IMR-90 (cell line): ENCODE measurements around the gene ATG10. TPM values are rescaled to one million over a fixed set of nuclear protein-coding genes. Genes with fewer than 3 reads are reported as not detected.

Experiments used
- ATAC-seq: fragments of 200-7000 bp; cut with Tn5 transposase; 2 replicates; pipeline ENCODE4 v1.9.1; 2020; ENCODE audit warnings: low read depth, mild to moderate bottlenecking, moderate library complexity
- BruUV-seq: library from RNA; stranded (reverse); fragments of 400-500 nt; replicated peaks from 2 replicates; lab custom pipeline; 2021; lab: Mats Ljungman, UMichigan
- CTCF ChIA-PET: fragments of 300-600 bp; formaldehyde crosslinking; extraction: SDS; loops from one replicate; lab custom pipeline; 2021; ENCODE audit warnings: antibody characterized with exemption; lab: Yijun Ruan, JAX
- POLR2A ChIA-PET: fragments of 300-600 bp; sonication (Branson Sonifier 250); formaldehyde crosslinking; loops from one replicate; lab custom pipeline; 2022; ENCODE audit warnings: antibody characterized with exemption; ENCODE audit not compliant: unreplicated experiment; lab: Charles Lee
- DNase-seq: peaks from one replicate; pipeline ENCODE4 v3.0.0; 2013
- H2AFZ ChIP-seq: replicated peaks from 2 replicates; pipeline ENCODE3; 2013; ENCODE audit warnings: low read length, mild to moderate bottlenecking; ENCODE audit not compliant: poor library complexity
- H2AK5ac ChIP-seq: 2 replicates; pipeline ENCODE4 v1.6.1; 2013; ENCODE audit warnings: low read depth, low read length, inconsistent platforms
- H2AK9ac ChIP-seq: replicated peaks from 2 replicates; pipeline ENCODE3; 2013; ENCODE audit warnings: mild to moderate bottlenecking, low read depth, low read length, moderate library complexity; ENCODE audit not compliant: poor library complexity
- H2BK120ac ChIP-seq: 2 replicates; pipeline ENCODE4 v1.6.1; 2013; ENCODE audit warnings: low read depth, low read length, inconsistent platforms
- H2BK15ac ChIP-seq: 3 replicates; pipeline ENCODE4 v1.6.1; 2013; ENCODE audit warnings: low read depth, low read length, inconsistent platforms
- H2BK20ac ChIP-seq: 2 replicates; pipeline ENCODE4 v1.6.1; 2013; ENCODE audit warnings: low read depth, mild to moderate bottlenecking, inconsistent platforms, low read length, moderate library complexity
- H2BK5ac ChIP-seq: 2 replicates; pipeline ENCODE4 v1.6.1; 2013; ENCODE audit warnings: mild to moderate bottlenecking, low read depth, low read length, inconsistent platforms; ENCODE audit not compliant: poor library complexity, severe bottlenecking
- H3K14ac ChIP-seq: replicated peaks from 2 replicates; pipeline ENCODE4 v1.6.1; 2013; ENCODE audit warnings: low read depth, low read length, inconsistent platforms
- H3K18ac ChIP-seq: 2 replicates; pipeline ENCODE4 v1.6.1; 2013; ENCODE audit warnings: low read depth, low read length, control low read depth
- H3K23ac ChIP-seq: 2 replicates; pipeline ENCODE4 v1.6.1; 2013; ENCODE audit warnings: low read depth, low read length, inconsistent platforms
- H3K27ac ChIP-seq: 2 replicates; pipeline ENCODE4 v1.5.1; 2013; ENCODE audit warnings: mild to moderate bottlenecking, control low read depth, low read length; ENCODE audit not compliant: insufficient read depth
- H3K27me3 ChIP-seq: 2 replicates; pipeline ENCODE4 v1.6.1; 2013; ENCODE audit warnings: low read length; ENCODE audit not compliant: control insufficient read depth, insufficient read depth
- H3K36me3 ChIP-seq: 2 replicates; pipeline ENCODE4 v1.6.1; 2013; ENCODE audit warnings: low read length, mixed read lengths; ENCODE audit not compliant: control insufficient read depth, insufficient read depth
- H3K4ac ChIP-seq: 2 replicates; pipeline ENCODE4 v1.6.1; 2013; ENCODE audit warnings: low read depth, low read length, inconsistent platforms
- H3K4me1 ChIP-seq: 2 replicates; pipeline ENCODE4 v1.6.1; 2013; ENCODE audit warnings: low read length, mixed read lengths; ENCODE audit not compliant: control insufficient read depth, insufficient read depth
- H3K4me2 ChIP-seq: 2 replicates; pipeline ENCODE4 v1.6.1; 2013; ENCODE audit warnings: low read depth, mild to moderate bottlenecking, control low read depth, low read length, moderate library complexity
- H3K4me3 ChIP-seq: 2 replicates; pipeline ENCODE4 v1.5.1; 2013; ENCODE audit warnings: low read depth, mild to moderate bottlenecking, control low read depth, low read length, moderate library complexity; ENCODE audit not compliant: insufficient read depth
- H3K56ac ChIP-seq: 2 replicates; pipeline ENCODE4 v1.6.1; 2013; ENCODE audit warnings: low read length, inconsistent platforms; ENCODE audit not compliant: insufficient read depth; ENCODE audit errors: extremely low read depth
- H3K79me1 ChIP-seq, 2 experiments: 2 replicates each; pipeline ENCODE4 v1.6.1; 2013; ENCODE audit warnings: low read length in 2 of 2, inconsistent platforms in 1 of 2, low read depth in 1 of 2
- H3K9ac ChIP-seq: 2 replicates; pipeline ENCODE4 v1.6.1; 2013; ENCODE audit warnings: low read depth, low read length, control low read depth
- H3K9me1 ChIP-seq: 2 replicates; pipeline ENCODE4 v1.6.1; 2013; ENCODE audit warnings: low read length, inconsistent platforms; ENCODE audit not compliant: insufficient read depth
- H3K9me3 ChIP-seq: 2 replicates; pipeline ENCODE4 v1.6.1; 2013; ENCODE audit warnings: low read length; ENCODE audit not compliant: control insufficient read depth, insufficient read depth
- H4K20me1 ChIP-seq: 2 replicates; pipeline ENCODE4 v1.6.1; 2013; ENCODE audit warnings: low read length, inconsistent platforms; ENCODE audit not compliant: insufficient read depth
- H4K5ac ChIP-seq: 2 replicates; pipeline ENCODE4 v1.6.1; 2013; ENCODE audit warnings: mild to moderate bottlenecking, low read depth, low read length, control low read depth
- H4K8ac ChIP-seq, 2 experiments: 2 replicates each; pipeline ENCODE4 v1.6.1; 2013; ENCODE audit warnings: low read depth in 2 of 2, low read length in 2 of 2, control low read depth in 1 of 2, inconsistent platforms in 1 of 2
- H4K91ac ChIP-seq: 2 replicates; pipeline ENCODE4 v1.6.1; 2013; ENCODE audit warnings: low read depth, low read length, inconsistent platforms; ENCODE audit not compliant: insufficient read depth
- BHLHE40 ChIP-seq: fragments of 150-350 bp; IDR thresholded peaks from 2 replicates; pipeline ENCODE4 v1.6.1; 2016; ENCODE audit warnings: mild to moderate bottlenecking, low read depth, low read length
- CEBPB ChIP-seq: IDR thresholded peaks from 2 replicates; pipeline ENCODE4 v1.6.1; 2012; ENCODE audit warnings: low read depth, low read length, improper control_type of control experiment
- CHD1 ChIP-seq: IDR thresholded peaks from 2 replicates; pipeline ENCODE4 v1.6.1; 2012; ENCODE audit warnings: low read depth, low read length, improper control_type of control experiment
- ELK1 ChIP-seq: fragments of 150-350 bp; IDR thresholded peaks from 2 replicates; pipeline ENCODE4 v1.6.1; 2016; ENCODE audit warnings: low read depth, mild to moderate bottlenecking, low read length, moderate library complexity, borderline replicate concordance
- FOS ChIP-seq: fragments of 150-350 bp; IDR thresholded peaks from 2 replicates; pipeline ENCODE4 v1.6.1; 2016; ENCODE audit warnings: low read depth, low read length
- MAFK ChIP-seq: IDR thresholded peaks from 2 replicates; pipeline ENCODE4 v1.6.1; 2012; ENCODE audit warnings: low read depth, low read length, improper control_type of control experiment
- MAZ ChIP-seq: IDR thresholded peaks from 2 replicates; pipeline ENCODE4 v1.6.1; 2012; ENCODE audit warnings: low read depth, mild to moderate bottlenecking, low read length, improper control_type of control experiment, moderate library complexity, borderline replicate concordance
- MXI1 ChIP-seq: IDR thresholded peaks from 2 replicates; pipeline ENCODE4 v1.6.1; 2012; ENCODE audit warnings: low read depth, mild to moderate bottlenecking, low read length, moderate library complexity, borderline replicate concordance
- NFE2L2 ChIP-seq: fragments of 150-350 bp; IDR thresholded peaks from 2 replicates; pipeline ENCODE4 v1.6.1; 2016; ENCODE audit warnings: low read depth, mild to moderate bottlenecking, low read length
- POLR2A ChIP-seq: IDR thresholded peaks from 2 replicates; pipeline ENCODE4 v1.6.1; 2012; ENCODE audit warnings: mild to moderate bottlenecking, low read depth, low read length
- RAD21 ChIP-seq: IDR thresholded peaks from 2 replicates; pipeline ENCODE4 v1.6.1; 2012; ENCODE audit warnings: low read length, improper control_type of control experiment
- RCOR1 ChIP-seq: IDR thresholded peaks from 2 replicates; pipeline ENCODE4 v1.6.1; 2012; ENCODE audit warnings: mild to moderate bottlenecking, low read length, improper control_type of control experiment; ENCODE audit not compliant: insufficient replicate concordance
- RFX5 ChIP-seq: IDR thresholded peaks from 2 replicates; pipeline ENCODE4 v1.8.0; 2012; ENCODE audit warnings: low read depth, mild to moderate bottlenecking, low read length, moderate library complexity
- SMC3 ChIP-seq: fragments of 150-350 bp; IDR thresholded peaks from 2 replicates; pipeline ENCODE4 v1.6.1; 2016; ENCODE audit warnings: low read depth, mild to moderate bottlenecking, antibody characterized with exemption, low read length, moderate library complexity
- USF2 ChIP-seq: fragments of 150-350 bp; IDR thresholded peaks from 2 replicates; pipeline ENCODE4 v1.6.1; 2017; ENCODE audit warnings: mild to moderate bottlenecking, antibody characterized with exemption, low read length, low read depth
- WGBS, 2 experiments: methylation state at CpG; one replicate each; pipeline versions ENCODE4 v1.1.5 to v1.1.7; 2013; ENCODE audit warnings: missing lambda C conversion rate in 2 of 2; ENCODE audit not compliant: insufficient read length in 1 of 2; ENCODE audit errors: extremely low coverage in 2 of 2; 5-methylcytosine and 5-hydroxymethylcytosine counted together
- dilution Hi-C: fragments of 300-500 bp; cut with HindIII; formaldehyde crosslinking; loops from one replicate; pipeline ENCODE4 v1.14.3; 2018; ENCODE audit warnings: low sequenced_read_pairs; ENCODE audit not compliant: unreplicated experiment
- in situ Hi-C: fragments of 300-500 bp; cut with MboI; formaldehyde crosslinking; loops from 3 replicates; pipeline ENCODE4 v1.14.3; 2019; ENCODE audit warnings: low sequenced_read_pairs, inconsistent platforms, mixed read lengths
- intact Hi-C: fragments of 100-400 bp; cut with micrococcal nuclease; formaldehyde crosslinking; loops from 2 replicates; pipeline ENCODE4 v1.10.0; 2022
- polyA plus RNA-seq, 3 experiments: library from polyadenylated mRNA; depleted of rRNA; stranded (reverse); fragments of >200 nt; gene quantifications; 2 replicates each; pipeline ENCODE4 v1.2.3, GENCODE V29; 2012; ENCODE audit warnings: low replicate concordance in 1 of 3
- total RNA-seq: library from RNA; depleted of rRNA; stranded (reverse); fragments of >200 nt; gene quantifications from 2 replicates; pipeline ENCODE4 v1.2.3, GENCODE V29; 2012
- TF ChIP-seq, protein P1 (sequence below): conservative IDR thresholded peaks from 2 replicates; pipeline ENCODE4 v1.5.1; 2012; ENCODE audit warnings: mild to moderate bottlenecking, low read depth, low read length, improper control_type of control experiment

The ATG10 gene
- total and polyA plus RNA-seq, 2 of the 4 experiments (the other 2 are of a cell fraction), result 3.4 to 8.1 TPM

DNA sequence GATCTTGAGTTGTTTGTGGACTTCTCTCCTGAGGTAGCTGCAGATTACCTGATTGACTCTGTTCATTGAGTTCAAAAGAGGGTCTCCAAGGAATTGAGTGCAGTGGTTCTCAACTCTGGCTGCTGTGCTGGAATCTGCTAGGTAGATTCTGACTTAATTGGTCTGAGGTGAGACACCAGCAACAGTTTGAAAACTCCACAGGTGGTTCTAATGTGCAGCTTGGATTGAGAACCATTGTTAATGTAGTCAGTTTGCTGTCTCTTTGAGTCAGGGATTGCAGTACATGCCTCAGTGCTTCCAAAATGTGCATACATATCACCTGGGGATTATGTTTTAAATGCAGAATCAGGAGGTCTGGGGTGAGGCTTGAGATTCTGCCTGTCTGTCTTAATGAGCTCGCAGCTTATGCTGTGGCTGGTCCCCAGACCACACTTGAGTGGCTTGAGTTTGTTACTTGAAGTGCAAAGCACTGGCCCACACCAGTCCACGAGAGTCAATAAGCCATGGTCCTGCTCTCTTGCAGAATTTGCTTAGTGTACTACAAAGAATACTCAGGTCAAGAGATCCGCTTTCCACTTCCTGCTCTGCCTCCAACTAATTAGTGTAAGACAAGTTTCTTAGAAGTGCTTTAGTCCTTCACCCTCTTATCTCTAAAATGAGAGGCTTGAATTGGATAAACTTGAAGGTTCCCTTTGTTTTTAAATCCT, 82.3 kb downstream of the ATG10 start:
- H3K23ac ChIP-seq, result no peak overlapping the region
- H4K5ac ChIP-seq, result no peak overlapping the region
- no peak overlapping the region for H2BK120ac ChIP-seq
- POLR2A ChIA-PET, result no interaction called here
- H2AK9ac ChIP-seq, result no peak overlapping the region
- no peak overlapping the region for H3K4me3 ChIP-seq
- no peak overlapping the region for H2BK20ac ChIP-seq
- CTCF ChIA-PET, result no interaction called here
- H4K91ac ChIP-seq, result no peak overlapping the region
- no TSS peak for BruUV-seq
- 67% methylated on average over 1 of the region's 3 CpGs; no CpG with 5 or more reads in 1 of the 2 experiments for WGBS, 2 experiments
- intact Hi-C loops (no loop called here), dilution Hi-C loops (no loop called here), in situ Hi-C loops (no loop called here)
- H3K14ac ChIP-seq, result no peak overlapping the region
- H3K36me3 ChIP-seq, result no peaks in the 10 kb centered on the region
- ATAC-seq (no peak), DNase-seq (no peak)
- H2BK5ac ChIP-seq, result no peak overlapping the region
- H3K4me1 ChIP-seq, result 0 out of 2 replicates have a peak, but pooled peaks cover 1% of the 10 kb centered on the region
- no peak overlapping the region for H3K4ac ChIP-seq
- H3K4me2 ChIP-seq, result no peak overlapping the region
- no peak overlapping the region for H3K56ac ChIP-seq
- H4K8ac ChIP-seq, result no peak overlapping the region
- no peaks in the 10 kb centered on the region for H3K27me3 ChIP-seq
- no peak overlapping the region for H2AK5ac ChIP-seq
- no peak overlapping the region for H3K9ac ChIP-seq
- H3K9me1 ChIP-seq, result no peaks in the 10 kb centered on the region; the same call in 1 of the 2 replicates
- no peaks in the 10 kb centered on the region; a peak in 2 of 4 replicates for H3K79me1 ChIP-seq
- H4K20me1 ChIP-seq, result no peaks in the 10 kb centered on the region
- H3K18ac ChIP-seq, result no peak overlapping the region
- no peak overlapping the region for H2AFZ ChIP-seq
- H3K9me3 ChIP-seq, result no peaks in the 10 kb centered on the region
- TF ChIP-seq CHD1 (no peak), SMC3 (no peak), NFE2L2 (no peak), ELK1 (no peak), POLR2A (no peak), MAFK (no peak), RAD21 (no peak), MAZ (no peak), USF2 (no peak), FOS (no peak), RCOR1 (no peak), RFX5 (no peak), MXI1 (no peak), CEBPB (no peak), BHLHE40 (no peak)
- TF ChIP-seq, protein P1, sequence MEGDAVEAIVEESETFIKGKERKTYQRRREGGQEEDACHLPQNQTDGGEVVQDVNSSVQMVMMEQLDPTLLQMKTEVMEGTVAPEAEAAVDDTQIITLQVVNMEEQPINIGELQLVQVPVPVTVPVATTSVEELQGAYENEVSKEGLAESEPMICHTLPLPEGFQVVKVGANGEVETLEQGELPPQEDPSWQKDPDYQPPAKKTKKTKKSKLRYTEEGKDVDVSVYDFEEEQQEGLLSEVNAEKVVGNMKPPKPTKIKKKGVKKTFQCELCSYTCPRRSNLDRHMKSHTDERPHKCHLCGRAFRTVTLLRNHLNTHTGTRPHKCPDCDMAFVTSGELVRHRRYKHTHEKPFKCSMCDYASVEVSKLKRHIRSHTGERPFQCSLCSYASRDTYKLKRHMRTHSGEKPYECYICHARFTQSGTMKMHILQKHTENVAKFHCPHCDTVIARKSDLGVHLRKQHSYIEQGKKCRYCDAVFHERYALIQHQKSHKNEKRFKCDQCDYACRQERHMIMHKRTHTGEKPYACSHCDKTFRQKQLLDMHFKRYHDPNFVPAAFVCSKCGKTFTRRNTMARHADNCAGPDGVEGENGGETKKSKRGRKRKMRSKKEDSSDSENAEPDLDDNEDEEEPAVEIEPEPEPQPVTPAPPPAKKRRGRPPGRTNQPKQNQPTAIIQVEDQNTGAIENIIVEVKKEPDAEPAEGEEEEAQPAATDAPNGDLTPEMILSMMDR, result no peak
- no peak overlapping the region for H3K27ac ChIP-seq
- no peak overlapping the region for H2BK15ac ChIP-seq
